ENCODE measurements around the gene AKAP5. TPM values are rescaled to one million over a fixed set of nuclear protein-coding genes. Genes with fewer than 3 reads are reported as not detected.

AKAP5 gene
- total and polyA plus RNA-seq, 2 of the 13 experiments (the other 11 are each of a cell fraction or from before 2014, with no cell fraction given): 0.18 to 1.5 TPM

DNA sequence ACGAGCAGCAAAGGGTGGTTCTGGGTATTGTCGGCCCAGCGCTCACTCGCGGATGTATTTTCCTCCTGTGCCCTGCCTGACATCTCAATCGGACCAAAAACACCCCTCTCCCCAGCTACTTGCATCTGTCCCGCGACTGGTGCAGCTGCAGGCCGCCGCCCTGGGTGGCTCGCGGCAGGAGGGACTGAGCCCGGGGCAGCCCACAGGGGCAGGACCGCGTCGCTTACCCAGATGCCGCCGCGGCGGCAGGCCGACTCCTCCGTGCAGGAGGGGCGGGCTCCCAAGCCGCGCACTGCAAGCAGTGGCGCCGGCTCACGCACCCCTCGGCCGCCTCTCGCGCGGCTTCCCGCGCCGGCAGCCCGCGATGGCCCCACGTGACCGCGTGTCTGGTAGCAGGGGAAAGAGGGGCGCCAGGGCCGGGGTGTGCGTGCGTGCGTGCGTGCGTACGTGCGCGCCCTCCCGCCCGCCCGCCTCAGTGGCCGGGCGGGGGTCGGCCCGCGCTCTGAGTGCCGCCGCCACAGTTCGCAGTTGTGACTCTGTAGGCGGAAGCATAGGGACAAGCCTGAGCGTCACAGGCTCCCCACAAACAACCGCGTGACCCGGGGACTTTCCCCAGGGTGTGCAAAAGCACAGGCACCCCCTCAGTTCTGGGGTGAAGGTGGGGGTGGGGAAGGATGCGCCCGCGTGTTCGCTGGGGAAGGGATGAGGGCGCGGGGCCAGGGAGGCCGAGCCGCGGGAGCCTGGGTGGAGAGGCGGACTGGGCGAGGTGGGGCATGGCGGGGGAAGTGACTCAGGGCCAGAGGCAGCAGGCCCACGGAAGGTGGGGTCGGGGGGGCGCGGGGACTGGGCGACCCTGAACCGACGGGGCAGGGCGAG lies 38.4 kb downstream of the AKAP5 start, which contains the start of gene ZBTB25 (continued):
- TF ChIP-seq SETDB1 (CRISPR knock-in tag; IDR thresholded peaks at IDR 0.05; ENCODE audit: borderline replicate concordance): no peak
- peak; percentile 61 to 66 for TF ChIP-seq HMGXB4 (CRISPR knock-in tag; IDR thresholded peaks at IDR 0.05; ENCODE audit: borderline replicate concordance in 1 of 2, low read depth in 1 of 2)
- TF ChIP-seq FOXC1 (CRISPR knock-in tag; IDR thresholded peaks at IDR 0.05; ENCODE audit: borderline replicate concordance): no peak
- TF ChIP-seq NFKBIZ (CRISPR knock-in tag; IDR thresholded peaks at IDR 0.05): no peak
- TF ChIP-seq SIX4 (CRISPR knock-in tag; IDR thresholded peaks at IDR 0.05): no peak
- no peak for TF ChIP-seq HNRNPL (IDR thresholded peaks at IDR 0.05; ENCODE audit: low read depth, low read length)
- 0 out of 2 replicates have a peak, but pooled peaks have one; percentile 18 for TF ChIP-seq MIXL1 (CRISPR knock-in tag; IDR thresholded peaks at IDR 0.05)
- TF ChIP-seq ZNF180 (CRISPR knock-in tag; IDR thresholded peaks at IDR 0.05; ENCODE audit: borderline replicate concordance, low read depth): no peak; the same call in 1 of the 2 replicates
- TF ChIP-seq, protein P1, sequence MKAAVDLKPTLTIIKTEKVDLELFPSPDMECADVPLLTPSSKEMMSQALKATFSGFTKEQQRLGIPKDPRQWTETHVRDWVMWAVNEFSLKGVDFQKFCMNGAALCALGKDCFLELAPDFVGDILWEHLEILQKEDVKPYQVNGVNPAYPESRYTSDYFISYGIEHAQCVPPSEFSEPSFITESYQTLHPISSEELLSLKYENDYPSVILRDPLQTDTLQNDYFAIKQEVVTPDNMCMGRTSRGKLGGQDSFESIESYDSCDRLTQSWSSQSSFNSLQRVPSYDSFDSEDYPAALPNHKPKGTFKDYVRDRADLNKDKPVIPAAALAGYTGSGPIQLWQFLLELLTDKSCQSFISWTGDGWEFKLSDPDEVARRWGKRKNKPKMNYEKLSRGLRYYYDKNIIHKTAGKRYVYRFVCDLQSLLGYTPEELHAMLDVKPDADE (CRISPR knock-in tag; IDR thresholded peaks at IDR 0.05): no peak
- no peak for TF ChIP-seq ZNF572 (CRISPR knock-in tag; IDR thresholded peaks at IDR 0.05)
- TF ChIP-seq SMC3 (IDR thresholded peaks at IDR 0.05; ENCODE audit: low read length): no peak
- TF ChIP-seq ZNF800 (CRISPR knock-in tag; IDR thresholded peaks at IDR 0.05): 0 out of 2 replicates have a peak, but pooled peaks have one; percentile 25
- no peak for TF ChIP-seq TEAD2 (CRISPR knock-in tag; IDR thresholded peaks at IDR 0.05)
- peak; percentile 31 for TF ChIP-seq ZNF563 (CRISPR knock-in tag; IDR thresholded peaks at IDR 0.05)
- no peak; the same call in 1 of the 2 replicates for TF ChIP-seq ETV5 (CRISPR knock-in tag; IDR thresholded peaks at IDR 0.05; ENCODE audit: borderline replicate concordance)
- TF ChIP-seq PLRG1 (conservative IDR thresholded peaks at IDR 0.05): no peak
- no peak; the same call in 1 of the 2 replicates for TF ChIP-seq ZNF713 (CRISPR knock-in tag; IDR thresholded peaks at IDR 0.05)
- no peak for TF ChIP-seq NKX3-1 (CRISPR knock-in tag; IDR thresholded peaks at IDR 0.05)
- no peak for TF ChIP-seq ZNF136 (CRISPR knock-in tag; IDR thresholded peaks at IDR 0.05; ENCODE audit: low read depth)
- no peak for TF ChIP-seq SP5 (CRISPR knock-in tag; IDR thresholded peaks at IDR 0.05; ENCODE audit: borderline replicate concordance, low read depth)
- TF ChIP-seq TGIF2 (CRISPR knock-in tag; IDR thresholded peaks at IDR 0.05): no peak
- peak in 1 of 2 experiments; percentile 83 for TF ChIP-seq POLR2A (IDR thresholded peaks at IDR 0.05; ENCODE audit: insufficient read depth in 1 of 2, low read depth in 2 of 2, low read length in 2 of 2)
- no peak for TF ChIP-seq HMGA1 (CRISPR knock-in tag; conservative IDR thresholded peaks at IDR 0.05)
- no peak for TF ChIP-seq EEA1 (CRISPR knock-in tag; IDR thresholded peaks at IDR 0.05; ENCODE audit: borderline replicate concordance)
- TF ChIP-seq ZBTB26 (CRISPR knock-in tag; IDR thresholded peaks at IDR 0.05; ENCODE audit: borderline replicate concordance): peak; percentile 67; the same call in 1 of the 2 replicates
- TF ChIP-seq ZMAT3 (CRISPR knock-in tag; conservative IDR thresholded peaks at IDR 0.05): peak; percentile 73; the same call in 1 of the 2 replicates

All from HepG2 (cell line).